WTC11 (cell line): ENCODE measurements around the gene STAT2.

Experiments used
- CBFB ChIP-seq: sonication (generic); formaldehyde crosslinking; IDR thresholded peaks from 2 replicates; pipeline ENCODE4 v1.8.1; 2022; ENCODE audit warnings: mild to moderate bottlenecking, low read depth, missing genetic modification reagents
- CTCF ChIP-seq: fragments of 200-600 bp; IDR thresholded peaks from 2 replicates; pipeline ENCODE4 v1.8.0; 2022; ENCODE audit warnings: antibody characterized with exemption
- MAX ChIP-seq: sonication (generic); formaldehyde crosslinking; IDR thresholded peaks from 2 replicates; pipeline ENCODE4 v1.8.0; 2022; ENCODE audit warnings: mild to moderate bottlenecking, missing genetic modification reagents
- ZNF671 ChIP-seq: fragments of 250-450 bp; sonication (Bioruptor Pico); IDR thresholded peaks from 2 replicates; pipeline ENCODE4 v1.8.0; 2021; ENCODE audit warnings: mild to moderate bottlenecking
- ZSCAN18 ChIP-seq: fragments of 250-450 bp; sonication (Bioruptor Pico); IDR thresholded peaks from 2 replicates; pipeline ENCODE4 v2.1.2; 2022; ENCODE audit warnings: mild to moderate bottlenecking, moderate library complexity

GRCh38 chr12:56337753-56338251 lies 22.1 kb downstream of the STAT2 start:
- TF ChIP-seq CTCF, result no peak
- no peak for TF ChIP-seq ZSCAN18 (CRISPR knock-in tag)
- TF ChIP-seq MAX, result no peak
- TF ChIP-seq CBFB (CRISPR knock-in tag), result no peak
- no peak for TF ChIP-seq ZNF671
